Liver (tissue), 9 donors: ENCODE data around the gene ARHGEF40. TPM values are rescaled to one million over a fixed set of nuclear protein-coding genes. Genes with fewer than 3 reads are reported as not detected.

Experiments used
- DNase-seq: peaks from one replicate; pipeline ENCODE4 v3.0.0-alpha.2; 2017; ENCODE audit warnings: low spot score
- H3K27ac ChIP-seq, 2 donors: one replicate each; pipeline ENCODE4 v1.7.0; 2013; ENCODE audit warnings: inconsistent platforms in 2 of 2, low read length in 2 of 2, control low read depth in 1 of 2, low read depth in 1 of 2, mild to moderate bottlenecking in 1 of 2
- H3K27me3 ChIP-seq, 4 donors: one replicate each; pipeline versions ENCODE4 v1.6.1 to v1.7.0; 2013; ENCODE audit warnings: low read length in 3 of 4, inconsistent platforms in 1 of 4, mild to moderate bottlenecking in 1 of 4, moderate library complexity in 1 of 4; ENCODE audit not compliant: control insufficient read depth in 4 of 4, insufficient read depth in 4 of 4
- H3K36me3 ChIP-seq, 4 donors: one replicate each; pipeline versions ENCODE4 v1.6.1 to v1.7.0; 2013; ENCODE audit warnings: low read length in 3 of 4, mild to moderate bottlenecking in 3 of 4, low read depth in 1 of 4, moderate library complexity in 1 of 4; ENCODE audit not compliant: control insufficient read depth in 4 of 4, insufficient read depth in 3 of 4
- H3K4me1 ChIP-seq, 4 donors: one replicate each; pipeline versions ENCODE4 v1.6.1 to v1.7.0; 2013; ENCODE audit warnings: low read length in 3 of 4, mild to moderate bottlenecking in 3 of 4, moderate library complexity in 1 of 4; ENCODE audit not compliant: control insufficient read depth in 4 of 4, insufficient read depth in 4 of 4
- H3K4me3 ChIP-seq, 3 donors: one replicate each; pipeline versions ENCODE4 v1.6.1 to v1.7.0; 2013; ENCODE audit warnings: low read length in 3 of 3, control low read depth in 1 of 3, low read depth in 1 of 3, mild to moderate bottlenecking in 1 of 3
- H3K9ac ChIP-seq, 2 donors: one replicate each; pipeline ENCODE4 v1.7.0; 2013; ENCODE audit warnings: low read length in 2 of 2, mild to moderate bottlenecking in 2 of 2, moderate library complexity in 2 of 2, control low read depth in 1 of 2, low read depth in 1 of 2
- H3K9me3 ChIP-seq, 4 donors: one replicate each; pipeline versions ENCODE4 v1.6.1 to v1.7.0; 2013; ENCODE audit warnings: low read length in 3 of 4; ENCODE audit not compliant: control insufficient read depth in 4 of 4
- ATF3 ChIP-seq: IDR thresholded peaks from 2 replicates; pipeline ENCODE4 v1.6.1; 2016; ENCODE audit warnings: antibody characterized with exemption
- CTCF ChIP-seq: fragments of 150-350 bp; IDR thresholded peaks from 2 replicates; pipeline ENCODE4 v1.5.1; 2017; ENCODE audit warnings: improper control_type of control experiment, low read depth, low read length; ENCODE audit not compliant: missing input control
- EGR1 ChIP-seq, 2 donors: IDR thresholded peaks; 2 replicates each; pipeline ENCODE4 v1.6.1; 2016 to 2018; ENCODE audit warnings: antibody characterized with exemption in 2 of 2, low read depth in 2 of 2
- FOXA1 ChIP-seq: IDR thresholded peaks from 2 replicates; pipeline ENCODE4 v1.6.1; 2016; ENCODE audit warnings: antibody characterized with exemption
- FOXA2 ChIP-seq: IDR thresholded peaks from 2 replicates; pipeline ENCODE4 v1.6.1; 2016; ENCODE audit warnings: antibody characterized with exemption
- GABPA ChIP-seq, 2 donors: IDR thresholded peaks in 1 of 2; conservative IDR thresholded peaks in 1 of 2; 2 replicates each; pipeline ENCODE4 v1.6.1; 2016; ENCODE audit warnings: antibody characterized with exemption in 2 of 2, mild to moderate bottlenecking in 1 of 2, moderate library complexity in 1 of 2
- HNF4A ChIP-seq, 2 donors: conservative IDR thresholded peaks; 2 replicates each; pipeline ENCODE4 v1.6.1; 2016; ENCODE audit warnings: antibody characterized with exemption in 2 of 2, mild to moderate bottlenecking in 2 of 2
- HNF4G ChIP-seq: IDR thresholded peaks from 2 replicates; pipeline ENCODE4 v1.6.1; 2016; ENCODE audit warnings: antibody characterized with exemption
- MAX ChIP-seq: IDR thresholded peaks from 2 replicates; pipeline ENCODE4 v1.6.1; 2016; ENCODE audit warnings: antibody characterized with exemption
- NR2F2 ChIP-seq: IDR thresholded peaks from 2 replicates; pipeline ENCODE4 v1.6.1; 2016; ENCODE audit warnings: antibody characterized with exemption
- RAD21 ChIP-seq, 2 donors: IDR thresholded peaks; 2 replicates each; pipeline ENCODE4 v1.6.1; 2016; ENCODE audit warnings: antibody characterized with exemption in 2 of 2, mild to moderate bottlenecking in 2 of 2
- REST ChIP-seq: IDR thresholded peaks from 2 replicates; pipeline ENCODE4 v1.6.1; 2016; ENCODE audit warnings: antibody characterized with exemption, mild to moderate bottlenecking
- RXRA ChIP-seq, 2 donors: IDR thresholded peaks; 2 replicates each; pipeline ENCODE4 v1.6.1; 2017 to 2018; ENCODE audit warnings: antibody characterized with exemption in 2 of 2, mild to moderate bottlenecking in 1 of 2
- SP1 ChIP-seq: IDR thresholded peaks from 2 replicates; pipeline ENCODE4 v1.6.1; 2018; ENCODE audit warnings: antibody characterized with exemption, mild to moderate bottlenecking
- TAF1 ChIP-seq: conservative IDR thresholded peaks from 2 replicates; pipeline ENCODE4 v1.6.1; 2016; ENCODE audit warnings: antibody characterized with exemption, mild to moderate bottlenecking
- YY1 ChIP-seq: IDR thresholded peaks from 2 replicates; pipeline ENCODE4 v1.6.1; 2016; ENCODE audit warnings: antibody characterized with exemption, mild to moderate bottlenecking
- ZBTB33 ChIP-seq: IDR thresholded peaks from 2 replicates; pipeline ENCODE4 v1.6.1; 2016; ENCODE audit warnings: antibody characterized with exemption
- WGBS: extraction: QIAGEN DNeasy Blood & Tissue Kit; methylation state at CpG from one replicate; pipeline ENCODE4 v1.1.7; 2013; 5-methylcytosine and 5-hydroxymethylcytosine counted together
- polyA plus RNA-seq, 2 donors: library from polyadenylated mRNA; stranded (reverse) in 1 of 2; unstranded in 1 of 2; fragments of 200-250 nt in 1 of 2; fragments of >200 nt in 1 of 2; fragmentation: Nextera tagmentation in 1 of 2; extraction: Ambion mirVana in 1 of 2; gene quantifications; one replicate each; pipeline versions ENCODE4 v1.2.1 to v1.2.3, GENCODE V29; 2013 to 2015
- total RNA-seq, 2 donors: library from RNA; depleted of rRNA; stranded (reverse); fragments of >200 nt; gene quantifications; one replicate each; pipeline ENCODE4 v1.2.3, GENCODE V29; 2014
- donor health status: healthy.
- donor health status: healthy.
- donor health status: healthy.
- donor health status: healthy.
- donor health status: healthy.

Gene ARHGEF40
- total and polyA plus RNA-seq, 4 donors, result 9.3 to 42.5 (median 16.9) TPM

GRCh38 chr14:21118933-21119332 is 48.8 kb downstream of the ARHGEF40 start:
- no peak for DNase-seq

More at GRCh38 chr14:21118933-21119332, 48.8 kb downstream of the ARHGEF40 start:
- TF ChIP-seq TAF1, result no peak
- TF ChIP-seq MAX, result no peak
- TF ChIP-seq CTCF, result no peak
- TF ChIP-seq GABPA (IDR thresholded peaks at IDR 0.05 in 1 of 2, conservative IDR thresholded peaks at IDR 0.05 in 1 of 2), result no peak
- no peak for TF ChIP-seq RXRA (IDR thresholded peaks at IDR 0.05)
- TF ChIP-seq SP1, result no peak
- no peak for TF ChIP-seq ZBTB33
- no peak for TF ChIP-seq HNF4A (conservative IDR thresholded peaks at IDR 0.05)
- no peak for TF ChIP-seq HNF4G
- TF ChIP-seq FOXA2, result no peak
- no peak for TF ChIP-seq RAD21 (IDR thresholded peaks at IDR 0.05)
- no peak for TF ChIP-seq EGR1 (IDR thresholded peaks at IDR 0.05; ENCODE audit: low read depth in 2 of 2)
- TF ChIP-seq YY1, result no peak
- TF ChIP-seq FOXA1, result no peak
- TF ChIP-seq NR2F2, result no peak
- TF ChIP-seq ATF3, result no peak
- no peak for TF ChIP-seq REST
- no peaks in the 10 kb centered on the region for H3K9me3 ChIP-seq
- H3K9ac ChIP-seq, result no peak overlapping the region
- no peaks in the 10 kb centered on the region for H3K36me3 ChIP-seq
- no peak overlapping the region for H3K4me3 ChIP-seq
- no peaks in the 10 kb centered on the region for H3K27me3 ChIP-seq
- no peaks in the 10 kb centered on the region for H3K4me1 ChIP-seq
- no peak overlapping the region for H3K27ac ChIP-seq
- 93% methylated on average over 3 of the region's 3 CpGs for WGBS
